NOMO-1 (cell line): ENCODE results near the gene TBX4.
"Not testable (repeated sequence)": the region's sequence is repeated elsewhere in the genome, so short reads cannot be mapped to it uniquely, and the experiment has no call there.

Experiments used
- DNase-seq, 2 experiments: peaks; one replicate each; lab custom pipeline; 2025; ENCODE audit not compliant: unreplicated experiment in 2 of 2; lab: John Stamatoyannopoulos, UW

Gene TBX4

GRCh38 chr17:61427567-61427966, 24.7 kb upstream of the TBX4 start:
- no peak for DNase-seq

- no peak for DNase-seq
These were observed 22.9 kb upstream of the TBX4 start for GRCh38 chr17:61429274-61429673.

- not testable (repeated sequence) for DNase-seq
These were observed 22.4 kb upstream of the TBX4 start for GRCh38 chr17:61429831-61430230.

GRCh38 chr17:61431594-61432311, 20.5 kb upstream of the TBX4 start:
- no peak for DNase-seq

- DNase-seq: no peak
These were observed 15.9 kb upstream of the TBX4 start for GRCh38 chr17:61436273-61436672.

- DNase-seq: no peak
These were observed 15.1 kb upstream of the TBX4 start for GRCh38 chr17:61436995-61437704.

- DNase-seq: no peak
These were observed 11.5 kb upstream of the TBX4 start for GRCh38 chr17:61440697-61441096.

GRCh38 chr17:61441507-61441906, 10.7 kb upstream of the TBX4 start:
- DNase-seq: not testable (repeated sequence)

- DNase-seq: no peak
These were observed 10.0 kb upstream of the TBX4 start for GRCh38 chr17:61442136-61442775.

GRCh38 chr17:61442878-61443474, 9.2 kb upstream of the TBX4 start:
- no peak for DNase-seq

- no peak for DNase-seq
These were observed 8.7 kb upstream of the TBX4 start for GRCh38 chr17:61443475-61443882.

- DNase-seq: no peak
These were observed 8.1 kb upstream of the TBX4 start for GRCh38 chr17:61444075-61444474.

GRCh38 chr17:61444831-61445230, 7.4 kb upstream of the TBX4 start:
- DNase-seq: no peak

- no peak for DNase-seq
These were observed 4.9 kb upstream of the TBX4 start for GRCh38 chr17:61447358-61447757.

GRCh38 chr17:61448042-61448441, 4.2 kb upstream of the TBX4 start:
- DNase-seq: no peak

GRCh38 chr17:61449140-61449539, 3.1 kb upstream of the TBX4 start:
- not testable (repeated sequence) for DNase-seq

- no peak for DNase-seq
These were observed 2.2 kb upstream of the TBX4 start for GRCh38 chr17:61449707-61450640.

- no peak for DNase-seq
These were observed 1.3 kb upstream of the TBX4 start for GRCh38 chr17:61450641-61451537.

GRCh38 chr17:61451538-61452300, 503 bp upstream of the TBX4 start:
- DNase-seq: no peak
